Fibroblast of lung (primary cell): ENCODE measurements around the gene EFNA5. TPM values are rescaled to one million over a fixed set of nuclear protein-coding genes. Genes with fewer than 3 reads are reported as not detected.

Experiments used
- DNase-seq, 2 donors: peaks; one replicate each; pipeline versions ENCODE4 v3.0.0 to v3.0.0-alpha.2; 2010; ENCODE audit warnings: low read depth in 2 of 2
- H2AFZ ChIP-seq: 2 replicates; pipeline ENCODE4 v1.5.1; 2012; ENCODE audit warnings: low read length, control low read depth, inconsistent platforms
- H3K27ac ChIP-seq: 2 replicates; pipeline ENCODE4 v1.5.1; 2011; ENCODE audit warnings: low read length, control low read depth; ENCODE audit not compliant: insufficient read depth
- H3K27me3 ChIP-seq: 2 replicates; pipeline ENCODE4 v1.5.1; 2011; ENCODE audit warnings: mild to moderate bottlenecking, low read length; ENCODE audit not compliant: control insufficient read depth, insufficient read depth
- H3K36me3 ChIP-seq: 2 replicates; pipeline ENCODE4 v1.5.1; 2011; ENCODE audit warnings: low read length; ENCODE audit not compliant: control insufficient read depth, insufficient read depth
- H3K4me1 ChIP-seq: 2 replicates; pipeline ENCODE4 v1.5.1; 2011; ENCODE audit warnings: low read length; ENCODE audit not compliant: control insufficient read depth, insufficient read depth; ENCODE audit errors: extremely low read depth
- H3K4me2 ChIP-seq: 2 replicates; pipeline ENCODE4 v1.5.1; 2011; ENCODE audit warnings: low read length, control low read depth; ENCODE audit not compliant: insufficient read depth; ENCODE audit errors: extremely low read depth
- H3K4me3 ChIP-seq, 4 experiments: fragments of 200-600 bp in 1 of 4; sonication (generic) in 1 of 4; replicated peaks in 1 of 4; 2 replicates each; pipeline ENCODE4 v1.5.1; 2011 to 2016; ENCODE audit warnings: low read length in 4 of 4, low read depth in 3 of 4, mild to moderate bottlenecking in 3 of 4, control low read depth in 2 of 4, inconsistent platforms in 1 of 4, mixed read lengths in 1 of 4; ENCODE audit not compliant: insufficient read depth in 1 of 4; ENCODE audit errors: control extremely low read depth in 1 of 4
- H3K79me2 ChIP-seq: 2 replicates; pipeline ENCODE4 v1.5.1; 2012; ENCODE audit warnings: mild to moderate bottlenecking, low read length, inconsistent platforms; ENCODE audit not compliant: control insufficient read depth, insufficient read depth
- H3K9ac ChIP-seq: 2 replicates; pipeline ENCODE4 v1.5.1; 2011; ENCODE audit warnings: mild to moderate bottlenecking, low read length, control low read depth; ENCODE audit not compliant: insufficient read depth
- H3K9me3 ChIP-seq: 2 replicates; pipeline ENCODE4 v1.5.1; 2012; ENCODE audit warnings: low read depth, low read length; ENCODE audit not compliant: control insufficient read depth, insufficient read depth
- H4K20me1 ChIP-seq: 2 replicates; pipeline ENCODE4 v1.5.1; 2011; ENCODE audit warnings: low read length; ENCODE audit not compliant: control insufficient read depth, insufficient read depth; ENCODE audit errors: extremely low read depth
- EZH2 ChIP-seq: IDR thresholded peaks from 2 replicates; pipeline ENCODE4 v1.5.1; 2012; ENCODE audit warnings: low read length, control low read depth, mild to moderate bottlenecking; ENCODE audit errors: missing control alignments
- polyA plus RNA-seq, 2 donors: library from polyadenylated mRNA; depleted of rRNA in 1 of 2; stranded (reverse) in 1 of 2; unstranded in 1 of 2; fragments of >200 nt; gene quantifications; 2 replicates each; pipeline ENCODE4 v1.2.1, GENCODE V29; 2011 to 2012; ENCODE audit warnings: missing spikeins in 1 of 2
- total RNA-seq: library from RNA; depleted of rRNA; stranded (reverse); fragments of >200 nt; gene quantifications from 2 replicates; pipeline ENCODE4 v1.2.1, GENCODE V29; 2014
- TF ChIP-seq, protein P1 (sequence below), 2 donors: IDR thresholded peaks in 1 of 2; conservative IDR thresholded peaks in 1 of 2; 1 replicate in 1 of 2; 2 replicates in 1 of 2; pipeline ENCODE4 v1.5.1; 2011 to 2012; ENCODE audit warnings: low read length in 2 of 2, control low read depth in 1 of 2, inconsistent platforms in 1 of 2, low read depth in 1 of 2, mild to moderate bottlenecking in 1 of 2

Gene EFNA5
- total and polyA plus RNA-seq, 2 donors (not counting 1 experiment from before 2014, with no cell fraction given): 3.5 to 3.7 TPM

DNA sequence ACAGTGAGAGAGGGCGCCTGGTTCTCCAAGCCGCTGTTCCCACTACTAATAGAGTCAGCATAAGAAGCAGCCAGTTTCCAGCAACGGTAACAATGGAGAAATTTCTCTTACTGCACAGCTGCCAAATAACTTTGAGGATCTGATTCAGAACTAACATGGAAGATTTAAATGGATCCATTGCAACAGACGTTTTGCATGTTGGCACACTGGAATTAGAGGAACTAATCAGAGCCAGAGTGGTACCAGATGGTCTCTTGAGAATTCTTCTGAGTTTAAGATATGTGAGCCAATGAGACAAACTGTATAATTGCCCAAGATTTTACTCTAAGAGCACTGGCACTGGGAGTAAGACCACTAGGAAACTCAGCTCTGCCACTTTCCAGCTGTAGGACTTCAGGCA, 186.5 kb downstream of the EFNA5 start:
- H2AFZ ChIP-seq: no peak overlapping the region
- no peak overlapping the region for H3K9ac ChIP-seq

DNA sequence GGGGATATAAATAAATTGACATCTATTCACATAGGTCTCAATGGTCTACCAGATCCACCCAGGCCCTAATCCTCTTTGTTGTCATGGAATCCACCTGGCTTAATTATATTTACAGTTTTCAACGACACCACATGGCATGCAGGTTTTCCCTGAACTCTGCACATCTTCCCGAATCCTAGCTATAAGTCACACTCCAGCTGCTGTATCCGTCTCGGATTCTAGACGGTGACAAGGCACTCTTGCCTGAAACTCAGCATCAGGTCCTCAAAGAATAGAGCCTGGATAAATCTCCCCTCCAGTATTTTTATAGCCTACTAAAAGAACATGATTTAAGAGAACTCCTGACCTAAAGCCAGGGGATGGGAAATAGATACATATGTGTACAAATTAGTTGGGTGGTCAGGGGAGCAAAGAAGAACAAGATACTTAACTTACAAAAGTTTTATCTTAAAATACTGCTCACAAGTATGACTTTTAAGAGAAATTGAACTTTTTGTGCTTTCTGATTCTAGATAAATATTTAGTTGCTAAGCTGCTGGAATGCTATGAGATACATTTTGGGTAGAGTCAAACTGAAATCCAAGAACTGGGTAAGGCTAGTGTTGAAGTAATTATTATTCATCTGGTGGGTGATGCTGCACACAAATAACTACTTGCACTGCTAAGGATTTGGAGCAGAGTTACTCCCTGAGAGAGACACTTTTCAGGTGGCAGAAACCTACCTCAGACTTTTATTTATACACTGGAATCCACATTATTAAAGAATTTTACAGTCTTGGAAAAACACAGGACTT, 187.3 kb downstream of the EFNA5 start:
- Histone ChIP-seq H4K20me1 (no peaks in the 10 kb centered on the region), H3K4me2 (no peak overlapping the region), H3K79me2 (no peaks in the 10 kb centered on the region), H2AFZ (no peak overlapping the region), H3K4me1 (no peaks in the 10 kb centered on the region), H3K27ac (no peak overlapping the region), H3K9ac (no peak overlapping the region), H3K9me3 (no peaks in the 10 kb centered on the region), H3K4me3 (no peak overlapping the region), H3K36me3 (no peaks in the 10 kb centered on the region), H3K27me3 (no peaks in the 10 kb centered on the region)
- no peak for DNase-seq
- TF ChIP-seq EZH2: no peak
- TF ChIP-seq, protein P1, sequence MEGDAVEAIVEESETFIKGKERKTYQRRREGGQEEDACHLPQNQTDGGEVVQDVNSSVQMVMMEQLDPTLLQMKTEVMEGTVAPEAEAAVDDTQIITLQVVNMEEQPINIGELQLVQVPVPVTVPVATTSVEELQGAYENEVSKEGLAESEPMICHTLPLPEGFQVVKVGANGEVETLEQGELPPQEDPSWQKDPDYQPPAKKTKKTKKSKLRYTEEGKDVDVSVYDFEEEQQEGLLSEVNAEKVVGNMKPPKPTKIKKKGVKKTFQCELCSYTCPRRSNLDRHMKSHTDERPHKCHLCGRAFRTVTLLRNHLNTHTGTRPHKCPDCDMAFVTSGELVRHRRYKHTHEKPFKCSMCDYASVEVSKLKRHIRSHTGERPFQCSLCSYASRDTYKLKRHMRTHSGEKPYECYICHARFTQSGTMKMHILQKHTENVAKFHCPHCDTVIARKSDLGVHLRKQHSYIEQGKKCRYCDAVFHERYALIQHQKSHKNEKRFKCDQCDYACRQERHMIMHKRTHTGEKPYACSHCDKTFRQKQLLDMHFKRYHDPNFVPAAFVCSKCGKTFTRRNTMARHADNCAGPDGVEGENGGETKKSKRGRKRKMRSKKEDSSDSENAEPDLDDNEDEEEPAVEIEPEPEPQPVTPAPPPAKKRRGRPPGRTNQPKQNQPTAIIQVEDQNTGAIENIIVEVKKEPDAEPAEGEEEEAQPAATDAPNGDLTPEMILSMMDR (conservative IDR thresholded peaks at IDR 0.05 in 1 of 2, IDR thresholded peaks at IDR 0.05 in 1 of 2; ENCODE audit: low read depth in 1 of 2, low read length in 2 of 2): no peak

More for the DNA sequence above, 186.5 kb downstream of the EFNA5 start:
- Histone ChIP-seq H3K9me3 (no peaks in the 10 kb centered on the region), H3K4me3 (no peak overlapping the region), H3K79me2 (no peaks in the 10 kb centered on the region), H3K27ac (no peak overlapping the region), H4K20me1 (no peaks in the 10 kb centered on the region), H3K27me3 (no peaks in the 10 kb centered on the region), H3K36me3 (no peaks in the 10 kb centered on the region), H3K4me1 (no peaks in the 10 kb centered on the region), H3K4me2 (no peak overlapping the region)
- TF ChIP-seq, protein P1 (conservative IDR thresholded peaks at IDR 0.05 in 1 of 2, IDR thresholded peaks at IDR 0.05 in 1 of 2; ENCODE audit: low read depth in 1 of 2, low read length in 2 of 2): no peak
- no peak for TF ChIP-seq EZH2
- no peak for DNase-seq

DNA sequence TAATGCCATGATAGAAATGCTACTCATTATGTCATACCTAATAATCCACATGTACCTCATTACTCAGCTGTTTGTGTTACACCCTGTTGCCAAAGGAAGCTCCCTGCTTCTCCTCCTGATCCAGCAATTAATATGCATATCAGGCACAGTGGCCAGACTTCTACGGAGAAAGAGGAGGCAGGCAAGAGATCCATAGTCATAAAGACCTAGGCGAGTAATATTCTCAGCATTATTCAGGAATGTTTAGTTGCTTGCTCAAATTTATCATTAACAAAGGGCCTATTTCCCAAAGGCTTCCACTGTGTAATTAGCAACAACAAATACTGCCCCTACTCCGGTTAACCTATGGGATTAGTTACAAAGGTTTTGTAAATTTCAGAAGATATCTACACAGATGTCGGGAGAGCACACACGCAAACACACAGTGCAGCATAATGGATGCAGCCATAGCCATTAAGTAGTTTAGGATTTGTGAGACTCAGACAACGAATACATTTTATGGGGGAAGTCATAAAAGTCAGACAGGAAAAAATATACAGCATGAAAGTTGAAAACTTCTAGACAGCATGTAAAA, 192.6 kb downstream of the EFNA5 start:
- Histone ChIP-seq H3K27me3 (no peaks in the 10 kb centered on the region), H4K20me1 (no peaks in the 10 kb centered on the region), H3K4me2 (no peak overlapping the region), H3K9me3 (no peaks in the 10 kb centered on the region), H3K27ac (no peak overlapping the region), H3K4me1 (no peaks in the 10 kb centered on the region), H2AFZ (no peak overlapping the region), H3K79me2 (no peaks in the 10 kb centered on the region), H3K36me3 (no peaks in the 10 kb centered on the region), H3K4me3 (no peak overlapping the region), H3K9ac (no peak overlapping the region)
- TF ChIP-seq EZH2: no peak
- TF ChIP-seq, protein P1 (conservative IDR thresholded peaks at IDR 0.05 in 1 of 2, IDR thresholded peaks at IDR 0.05 in 1 of 2; ENCODE audit: low read depth in 1 of 2, low read length in 2 of 2): no peak
- DNase-seq: no peak
